Measurements from ENCODE around the gene EYS. TPM values are rescaled to one million over a fixed set of nuclear protein-coding genes. Genes with fewer than 3 reads are reported as not detected.
"Not testable (repeated sequence)": the region's sequence is repeated elsewhere in the genome, so short reads cannot be mapped to it uniquely, and the experiment has no call there.

EYS gene
- total RNA-seq, 1 experiment from 2014 or later, result not detected

GRCh38 chr6:63821442-63821841 lies 1885.6 kb downstream of the EYS start:
- no peak for DNase-seq (ENCODE audit: low read depth)

GRCh38 chr6:63819831-63820230 lies 1887.2 kb downstream of the EYS start:
- no peak for DNase-seq (ENCODE audit: low read depth)

GRCh38 chr6:63817492-63818050 lies 1889.5 kb downstream of the EYS start:
- DNase-seq (ENCODE audit: low read depth), result no peak

GRCh38 chr6:63816982-63817436 lies 1890.0 kb downstream of the EYS start:
- no peak for DNase-seq (ENCODE audit: low read depth)

GRCh38 chr6:63816401-63816981 lies 1890.5 kb downstream of the EYS start:
- DNase-seq (ENCODE audit: low read depth), result no peak

- no peak for DNase-seq (ENCODE audit: low read depth)
Measured at GRCh38 chr6:63814459-63814858, 1892.6 kb downstream of the EYS start.

- no peak for DNase-seq (ENCODE audit: low read depth)
Measured at GRCh38 chr6:63813566-63814120, 1893.4 kb downstream of the EYS start.

GRCh38 chr6:63808576-63808975 lies 1898.5 kb downstream of the EYS start:
- DNase-seq (ENCODE audit: low read depth), result no peak

GRCh38 chr6:63807056-63807455 lies 1900.0 kb downstream of the EYS start:
- DNase-seq (ENCODE audit: low read depth), result no peak

- no peak for DNase-seq (ENCODE audit: low read depth)
Measured at GRCh38 chr6:63806573-63806913, 1900.5 kb downstream of the EYS start.

GRCh38 chr6:63805808-63806572 lies 1901.0 kb downstream of the EYS start:
- peak; percentile 66 for DNase-seq (ENCODE audit: low read depth)

- no peak for DNase-seq (ENCODE audit: low read depth)
Measured at GRCh38 chr6:63805345-63805744, 1901.7 kb downstream of the EYS start.

- peak; percentile 86 for DNase-seq (ENCODE audit: low read depth)
Measured at GRCh38 chr6:63804381-63804956, 1902.6 kb downstream of the EYS start.

GRCh38 chr6:63803371-63803770 lies 1903.7 kb downstream of the EYS start:
- no peak for DNase-seq (ENCODE audit: low read depth)

GRCh38 chr6:63802606-63803206 lies 1904.3 kb downstream of the EYS start:
- peak; percentile 8 for DNase-seq (ENCODE audit: low read depth)

- DNase-seq (ENCODE audit: low read depth), result not testable (repeated sequence)
Measured at GRCh38 chr6:63800386-63800785, 1906.6 kb downstream of the EYS start.

- no peak for DNase-seq (ENCODE audit: low read depth)
Measured at GRCh38 chr6:63799813-63800212, 1907.2 kb downstream of the EYS start.

- no peak for DNase-seq (ENCODE audit: low read depth)
Measured at GRCh38 chr6:63799313-63799712, 1907.7 kb downstream of the EYS start.

- DNase-seq (ENCODE audit: low read depth), result no peak
Measured at GRCh38 chr6:63798378-63798777, 1908.6 kb downstream of the EYS start.

- DNase-seq (ENCODE audit: low read depth), result no peak
Measured at GRCh38 chr6:63797721-63798120, 1909.3 kb downstream of the EYS start.

GRCh38 chr6:63795826-63796225 lies 1911.2 kb downstream of the EYS start:
- DNase-seq (ENCODE audit: low read depth), result no peak

- DNase-seq (ENCODE audit: low read depth), result no peak
Measured at GRCh38 chr6:63795006-63795405, 1912.0 kb downstream of the EYS start.

Data from Daoy (cell line).